Neural progenitor cell (in vitro differentiated cells): ENCODE results near the gene GRIPAP1. TPM values are rescaled to one million over a fixed set of nuclear protein-coding genes. Genes with fewer than 3 reads are reported as not detected.

ENCODE experiments used
- DNase-seq: peaks from one replicate; pipeline ENCODE4 v3.0.0-alpha.2; 2016; ENCODE audit warnings: low spot score
- H2AFZ ChIP-seq: fragments of 200-600 bp; sonication (generic); replicated peaks from 2 replicates; pipeline ENCODE4 v1.6.1; 2016; ENCODE audit warnings: antibody characterized with exemption
- H3F3A ChIP-seq: fragments of 200-600 bp; sonication (generic); 2 replicates; pipeline ENCODE4 v1.6.1; 2016; ENCODE audit warnings: antibody characterized with exemption, low read depth
- H3K27ac ChIP-seq: fragments of 200-600 bp; sonication (generic); 2 replicates; pipeline ENCODE4 v1.5.1; 2016; ENCODE audit warnings: mild to moderate bottlenecking
- H3K27me3 ChIP-seq: fragments of 200-600 bp; sonication (generic); 2 replicates; pipeline ENCODE4 v1.6.1; 2016; ENCODE audit warnings: mild to moderate bottlenecking, moderate library complexity
- H3K36me3 ChIP-seq: fragments of 200-600 bp; sonication (generic); 2 replicates; pipeline ENCODE4 v1.5.1; 2016
- H3K4me1 ChIP-seq: fragments of 200-600 bp; sonication (generic); 2 replicates; pipeline ENCODE4 v1.6.1; 2016; ENCODE audit warnings: mixed run types
- H3K4me2 ChIP-seq: fragments of 200-600 bp; sonication (generic); 2 replicates; pipeline ENCODE4 v1.6.1; 2016
- H3K4me3 ChIP-seq: fragments of 200-600 bp; sonication (generic); 2 replicates; pipeline ENCODE4 v1.5.1; 2016
- H3K79me2 ChIP-seq: fragments of 200-600 bp; sonication (generic); 2 replicates; pipeline ENCODE4 v1.6.1; 2016; ENCODE audit warnings: low read depth
- H3K9ac ChIP-seq: fragments of 200-600 bp; sonication (generic); 2 replicates; pipeline ENCODE4 v1.6.1; 2016
- H3K9me3 ChIP-seq: fragments of 200-600 bp; sonication (generic); 2 replicates; pipeline ENCODE4 v1.5.1; 2016; ENCODE audit warnings: low read depth
- H4K20me1 ChIP-seq: fragments of 200-600 bp; sonication (generic); 2 replicates; pipeline ENCODE4 v1.6.1; 2016; ENCODE audit warnings: low read depth
- H3K27ac Mint-ChIP-seq: 3 replicates; pipeline ENCODE4 v1.8.0; 2021; ENCODE audit warnings: mixed read lengths
- H3K27me3 Mint-ChIP-seq: 2 replicates; pipeline ENCODE4 v1.8.0; 2022; ENCODE audit warnings: low read depth, mild to moderate bottlenecking, inconsistent platforms, moderate library complexity, mixed read lengths; ENCODE audit not compliant: insufficient read depth
- H3K36me3 Mint-ChIP-seq: 3 replicates; pipeline ENCODE4 v1.8.0; 2021; ENCODE audit warnings: mixed read lengths
- H3K4me1 Mint-ChIP-seq: 3 replicates; pipeline ENCODE4 v1.8.0; 2021; ENCODE audit warnings: mixed read lengths
- H3K4me3 Mint-ChIP-seq: 3 replicates; pipeline ENCODE4 v1.8.0; 2021; ENCODE audit warnings: mild to moderate bottlenecking, moderate library complexity, mixed read lengths
- H3K9me3 Mint-ChIP-seq: 3 replicates; pipeline ENCODE4 v1.8.0; 2020; ENCODE audit warnings: mixed read lengths
- CTCF ChIP-seq: fragments of 200-600 bp; sonication (generic); IDR thresholded peaks from 2 replicates; pipeline ENCODE4 v1.5.1; 2017; ENCODE audit warnings: antibody characterized with exemption, mild to moderate bottlenecking
- EZH2 ChIP-seq: fragments of 200-600 bp; sonication (generic); IDR thresholded peaks from 2 replicates; pipeline ENCODE4 v1.6.1; 2017; ENCODE audit warnings: antibody characterized with exemption, mild to moderate bottlenecking, moderate library complexity
- EZH2phosphoT487 ChIP-seq: fragments of 200-600 bp; sonication (generic); IDR thresholded peaks from 2 replicates; pipeline ENCODE4 v1.6.1; 2017; ENCODE audit warnings: antibody characterized with exemption
- total RNA-seq: library from RNA; depleted of rRNA; stranded (reverse); fragments of >200 nt; gene quantifications from 2 replicates; pipeline ENCODE4 v1.2.3, GENCODE V29; 2015; ENCODE audit warnings: low replicate concordance

GRIPAP1 gene
- total RNA-seq, 1 donor from 2014 or later: 30.1 TPM

- no peak overlapping the region for H3K27ac ChIP-seq
- Mint-ChIP-seq H3K4me3 (no peak overlapping the region), H3K4me1 (peaks cover 11% of the 10 kb centered on the region), H3K36me3 (peaks cover 1% of the 10 kb centered on the region), H3K9me3 (peaks cover 3% of the 10 kb centered on the region), H3K27ac (no peak overlapping the region), H3K27me3 (peaks cover 6% of the 10 kb centered on the region)
- H3F3A ChIP-seq: no peaks in the 10 kb centered on the region
- no peak for DNase-seq
- H3K4me2 ChIP-seq: no peak overlapping the region
- no peak overlapping the region for H3K4me3 ChIP-seq
- no peaks in the 10 kb centered on the region for H3K9me3 ChIP-seq
- no peak overlapping the region for H2AFZ ChIP-seq
- no peak overlapping the region for H3K9ac ChIP-seq
- H3K27me3 ChIP-seq: no peaks in the 10 kb centered on the region
- no peaks in the 10 kb centered on the region for H3K4me1 ChIP-seq
- TF ChIP-seq EZH2phosphoT487 (no peak), EZH2 (no peak), CTCF (no peak)
- peaks cover 16% of the 10 kb centered on the region for H3K79me2 ChIP-seq
- H4K20me1 ChIP-seq: peaks cover 8% of the 10 kb centered on the region
- no peaks in the 10 kb centered on the region for H3K36me3 ChIP-seq
These were observed 3.7 kb downstream of the GRIPAP1 start for GRCh38 chrX:48998391-48998790.

GRCh38 chrX:48997865-48998264 lies 4.2 kb downstream of the GRIPAP1 start:
- Histone ChIP-seq H4K20me1 (peaks cover 8% of the 10 kb centered on the region), H3K4me2 (no peak overlapping the region), H3K36me3 (no peaks in the 10 kb centered on the region), H3K4me1 (no peaks in the 10 kb centered on the region), H2AFZ (no peak overlapping the region), H3K9me3 (no peaks in the 10 kb centered on the region), H3K27me3 (no peaks in the 10 kb centered on the region), H3K27ac (no peak overlapping the region), H3K4me3 (no peak overlapping the region), H3K9ac (no peak overlapping the region), H3F3A (no peaks in the 10 kb centered on the region), H3K79me2 (peaks cover 16% of the 10 kb centered on the region)
- H3K27ac Mint-ChIP-seq: no peak overlapping the region
- TF ChIP-seq EZH2: no peak
- TF ChIP-seq EZH2phosphoT487: no peak
- TF ChIP-seq CTCF: no peak
- no peak for DNase-seq
- no peak overlapping the region for H3K4me3 Mint-ChIP-seq
- H3K36me3 Mint-ChIP-seq: peaks cover 1% of the 10 kb centered on the region
- H3K4me1 Mint-ChIP-seq: peaks cover 11% of the 10 kb centered on the region
- peaks cover 6% of the 10 kb centered on the region for H3K27me3 Mint-ChIP-seq
- H3K9me3 Mint-ChIP-seq: peaks cover 3% of the 10 kb centered on the region

GRCh38 chrX:48997455-48997854 lies 4.6 kb downstream of the GRIPAP1 start:
- Histone ChIP-seq H3K9ac (no peak overlapping the region), H3K27me3 (no peaks in the 10 kb centered on the region), H3K9me3 (no peaks in the 10 kb centered on the region), H3K79me2 (peaks cover 16% of the 10 kb centered on the region), H3F3A (no peaks in the 10 kb centered on the region), H3K4me2 (no peak overlapping the region), H4K20me1 (peaks cover 8% of the 10 kb centered on the region), H2AFZ (no peak overlapping the region), H3K4me3 (no peak overlapping the region), H3K36me3 (no peaks in the 10 kb centered on the region), H3K27ac (no peak overlapping the region), H3K4me1 (no peaks in the 10 kb centered on the region)
- no peak for DNase-seq
- Mint-ChIP-seq H3K4me3 (no peak overlapping the region), H3K9me3 (peaks cover 3% of the 10 kb centered on the region), H3K27me3 (peaks cover 6% of the 10 kb centered on the region), H3K4me1 (peaks cover 11% of the 10 kb centered on the region), H3K36me3 (peaks cover 4% of the 10 kb centered on the region), H3K27ac (no peak overlapping the region)
- no peak for TF ChIP-seq EZH2phosphoT487
- TF ChIP-seq CTCF: no peak
- TF ChIP-seq EZH2: no peak
